SK-N-SH treated with all-trans-retinoic acid at 6 μM for 48 hours (cell line): ENCODE data around the gene APOL5.

Source experiments
- ARNTL ChIP-seq: fragments of 450-650 bp; formaldehyde crosslinking; IDR thresholded peaks from 2 replicates; pipeline ENCODE4 v1.5.0; 2020; ENCODE audit warnings: low read depth, mild to moderate bottlenecking, moderate library complexity, borderline replicate concordance
- ESRRG ChIP-seq: fragments of 250-450 bp; sonication (Bioruptor Pico); IDR thresholded peaks from 2 replicates; pipeline ENCODE4 v1.6.1; 2021; ENCODE audit warnings: mild to moderate bottlenecking
- ISL1 ChIP-seq: fragments of 250-450 bp; sonication (Bioruptor Pico); IDR thresholded peaks from 2 replicates; pipeline ENCODE4 v2.1.2; 2022; ENCODE audit warnings: mild to moderate bottlenecking, moderate library complexity
- TF ChIP-seq, protein P1 (sequence below): fragments of 250-450 bp; sonication (Bioruptor Pico); IDR thresholded peaks from 2 replicates; pipeline ENCODE4 v1.5.0; 2020; ENCODE audit warnings: mild to moderate bottlenecking, moderate library complexity
- TF ChIP-seq, protein P2 (sequence below): fragments of 250-450 bp; sonication (Bioruptor Pico); IDR thresholded peaks from 2 replicates; pipeline ENCODE4 v1.8.0; 2020; ENCODE audit warnings: mild to moderate bottlenecking, moderate library complexity, borderline replicate concordance
- TF ChIP-seq, protein P3 (sequence below): fragments of 250-450 bp; sonication (Bioruptor Pico); IDR thresholded peaks from 2 replicates; pipeline ENCODE4 v1.5.1; 2020; ENCODE audit warnings: low read depth, mild to moderate bottlenecking, moderate library complexity

DNA sequence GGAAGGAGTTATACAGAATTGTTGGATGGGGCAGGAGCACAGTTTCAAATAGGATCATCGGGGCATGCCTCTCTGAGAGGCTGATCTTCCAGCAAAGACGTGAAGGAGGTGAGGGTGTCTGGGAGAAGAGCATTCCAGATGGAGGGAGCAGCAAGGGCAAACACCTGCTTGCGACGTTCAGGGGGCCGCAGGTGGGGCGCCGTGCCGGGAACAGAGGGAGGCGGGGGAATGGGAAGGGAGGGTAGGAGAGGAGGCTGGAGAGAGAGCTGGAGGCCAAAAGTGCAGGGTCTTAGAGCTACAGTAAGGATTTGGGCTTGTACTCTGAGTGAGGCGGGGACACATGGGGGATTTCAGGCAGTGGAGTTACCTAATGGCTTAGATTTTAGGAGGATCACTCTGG, 13.6 kb downstream of the APOL5 start:
- TF ChIP-seq, protein P1, sequence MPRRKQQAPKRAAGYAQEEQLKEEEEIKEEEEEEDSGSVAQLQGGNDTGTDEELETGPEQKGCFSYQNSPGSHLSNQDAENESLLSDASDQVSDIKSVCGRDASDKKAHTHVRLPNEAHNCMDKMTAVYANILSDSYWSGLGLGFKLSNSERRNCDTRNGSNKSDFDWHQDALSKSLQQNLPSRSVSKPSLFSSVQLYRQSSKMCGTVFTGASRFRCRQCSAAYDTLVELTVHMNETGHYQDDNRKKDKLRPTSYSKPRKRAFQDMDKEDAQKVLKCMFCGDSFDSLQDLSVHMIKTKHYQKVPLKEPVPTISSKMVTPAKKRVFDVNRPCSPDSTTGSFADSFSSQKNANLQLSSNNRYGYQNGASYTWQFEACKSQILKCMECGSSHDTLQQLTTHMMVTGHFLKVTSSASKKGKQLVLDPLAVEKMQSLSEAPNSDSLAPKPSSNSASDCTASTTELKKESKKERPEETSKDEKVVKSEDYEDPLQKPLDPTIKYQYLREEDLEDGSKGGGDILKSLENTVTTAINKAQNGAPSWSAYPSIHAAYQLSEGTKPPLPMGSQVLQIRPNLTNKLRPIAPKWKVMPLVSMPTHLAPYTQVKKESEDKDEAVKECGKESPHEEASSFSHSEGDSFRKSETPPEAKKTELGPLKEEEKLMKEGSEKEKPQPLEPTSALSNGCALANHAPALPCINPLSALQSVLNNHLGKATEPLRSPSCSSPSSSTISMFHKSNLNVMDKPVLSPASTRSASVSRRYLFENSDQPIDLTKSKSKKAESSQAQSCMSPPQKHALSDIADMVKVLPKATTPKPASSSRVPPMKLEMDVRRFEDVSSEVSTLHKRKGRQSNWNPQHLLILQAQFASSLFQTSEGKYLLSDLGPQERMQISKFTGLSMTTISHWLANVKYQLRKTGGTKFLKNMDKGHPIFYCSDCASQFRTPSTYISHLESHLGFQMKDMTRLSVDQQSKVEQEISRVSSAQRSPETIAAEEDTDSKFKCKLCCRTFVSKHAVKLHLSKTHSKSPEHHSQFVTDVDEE (CRISPR knock-in tag), result no peak
- TF ChIP-seq, protein P2, sequence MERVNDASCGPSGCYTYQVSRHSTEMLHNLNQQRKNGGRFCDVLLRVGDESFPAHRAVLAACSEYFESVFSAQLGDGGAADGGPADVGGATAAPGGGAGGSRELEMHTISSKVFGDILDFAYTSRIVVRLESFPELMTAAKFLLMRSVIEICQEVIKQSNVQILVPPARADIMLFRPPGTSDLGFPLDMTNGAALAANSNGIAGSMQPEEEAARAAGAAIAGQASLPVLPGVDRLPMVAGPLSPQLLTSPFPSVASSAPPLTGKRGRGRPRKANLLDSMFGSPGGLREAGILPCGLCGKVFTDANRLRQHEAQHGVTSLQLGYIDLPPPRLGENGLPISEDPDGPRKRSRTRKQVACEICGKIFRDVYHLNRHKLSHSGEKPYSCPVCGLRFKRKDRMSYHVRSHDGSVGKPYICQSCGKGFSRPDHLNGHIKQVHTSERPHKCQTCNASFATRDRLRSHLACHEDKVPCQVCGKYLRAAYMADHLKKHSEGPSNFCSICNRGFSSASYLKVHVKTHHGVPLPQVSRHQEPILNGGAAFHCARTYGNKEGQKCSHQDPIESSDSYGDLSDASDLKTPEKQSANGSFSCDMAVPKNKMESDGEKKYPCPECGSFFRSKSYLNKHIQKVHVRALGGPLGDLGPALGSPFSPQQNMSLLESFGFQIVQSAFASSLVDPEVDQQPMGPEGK (CRISPR knock-in tag), result no peak
- TF ChIP-seq ESRRG (CRISPR knock-in tag) (no peak), ISL1 (CRISPR knock-in tag) (no peak), ARNTL (no peak)
- TF ChIP-seq, protein P3, sequence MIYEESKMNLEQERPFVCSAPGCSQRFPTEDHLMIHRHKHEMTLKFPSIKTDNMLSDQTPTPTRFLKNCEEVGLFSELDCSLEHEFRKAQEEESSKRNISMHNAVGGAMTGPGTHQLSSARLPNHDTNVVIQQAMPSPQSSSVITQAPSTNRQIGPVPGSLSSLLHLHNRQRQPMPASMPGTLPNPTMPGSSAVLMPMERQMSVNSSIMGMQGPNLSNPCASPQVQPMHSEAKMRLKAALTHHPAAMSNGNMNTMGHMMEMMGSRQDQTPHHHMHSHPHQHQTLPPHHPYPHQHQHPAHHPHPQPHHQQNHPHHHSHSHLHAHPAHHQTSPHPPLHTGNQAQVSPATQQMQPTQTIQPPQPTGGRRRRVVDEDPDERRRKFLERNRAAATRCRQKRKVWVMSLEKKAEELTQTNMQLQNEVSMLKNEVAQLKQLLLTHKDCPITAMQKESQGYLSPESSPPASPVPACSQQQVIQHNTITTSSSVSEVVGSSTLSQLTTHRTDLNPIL, result no peak
